ENCODE data around the gene LRP1B. TPM values are rescaled to one million over a fixed set of nuclear protein-coding genes. Genes with fewer than 3 reads are reported as not detected.

LRP1B gene
- total and polyA plus RNA-seq, 2 of the 8 experiments (the other 6 are each of a cell fraction or from before 2014, with no cell fraction given): 0.03 TPM; not detected in 1

GRCh38 chr2:142008135-142008744, 122.6 kb downstream of the LRP1B start:
- Histone ChIP-seq H3K56ac (replicated peaks; ENCODE audit: insufficient read length, low read depth, low read length) (no peak overlapping the region), H4K5ac (ENCODE audit: insufficient read length, low read depth, low read length) (no peak overlapping the region), H3K4me2 (ENCODE audit: insufficient read depth in 1 of 2, low read depth in 2 of 2, low read length in 2 of 2) (no peak overlapping the region), H3K36me3 (ENCODE audit: control insufficient read depth in 2 of 4, insufficient read depth in 4 of 4, low read length in 3 of 4) (no peaks in the 10 kb centered on the region), H2AFZ (ENCODE audit: low read length) (no peak overlapping the region), H3K4ac (replicated peaks; ENCODE audit: insufficient read length, low read depth, low read length) (no peak overlapping the region), H3K23me2 (ENCODE audit: low read depth, low read length) (no peaks in the 10 kb centered on the region), H2BK120ac (replicated peaks; ENCODE audit: low read depth, low read length) (no peak overlapping the region), H3K4me3 (ENCODE audit: extremely low read depth in 1 of 4, insufficient read depth in 2 of 4, low read depth in 3 of 4, low read length in 4 of 4) (no peak overlapping the region), H3K9ac (replicated peaks in 1 of 4; ENCODE audit: extremely low read depth in 1 of 4, low read depth in 3 of 4, low read length in 3 of 4) (no peak overlapping the region), H3K27ac (ENCODE audit: low read depth, low read length) (no peak overlapping the region), H3K18ac (ENCODE audit: extremely low read depth, low read length) (no peak overlapping the region), H4K20me1 (replicated peaks in 1 of 2; ENCODE audit: control insufficient read depth in 1 of 2, insufficient read depth in 2 of 2, low read length in 2 of 2) (no peaks in the 10 kb centered on the region), H3K4me1 (replicated peaks in 1 of 4; ENCODE audit: control insufficient read depth in 3 of 4, insufficient read depth in 4 of 4, low read length in 3 of 4) (no peaks in the 10 kb centered on the region), H2BK20ac (ENCODE audit: low read length) (no peak overlapping the region), H2BK12ac (ENCODE audit: low read depth, low read length) (no peak overlapping the region), H3K27me3 (replicated peaks in 1 of 4; ENCODE audit: control insufficient read depth in 3 of 4, extremely low read depth in 1 of 4, insufficient read depth in 3 of 4, low read length in 3 of 4) (no peaks in the 10 kb centered on the region), H2AK5ac (ENCODE audit: low read depth, low read length) (no peak overlapping the region), H2BK5ac (ENCODE audit: low read depth, low read length) (no peak overlapping the region), H3K14ac (ENCODE audit: insufficient read length) (no peak overlapping the region), H4K8ac (ENCODE audit: extremely low read depth, insufficient read depth, low read length) (no peak overlapping the region), H3K79me1 (ENCODE audit: low read depth, low read length) (no peaks in the 10 kb centered on the region), H4K91ac (replicated peaks; ENCODE audit: insufficient read length, low read length) (no peak overlapping the region), H3K23ac (ENCODE audit: insufficient read length) (no peak overlapping the region), H3K9me3 (ENCODE audit: insufficient read depth in 2 of 2, low read depth in 1 of 2, low read length in 1 of 2) (no peaks in the 10 kb centered on the region), H3K79me2 (ENCODE audit: control insufficient read depth in 1 of 2, insufficient read depth in 2 of 2, low read length in 2 of 2) (no peaks in the 10 kb centered on the region), H2BK15ac (ENCODE audit: low read length) (no peak overlapping the region)
- POLR2A ChIA-PET (ENCODE audit: partially characterized antibody): no interaction called here
- FAIRE-seq: no peak
- no peak for DNase-seq (ENCODE audit: low read depth in 1 of 2, low spot score in 2 of 2)
- CTCF ChIA-PET (ENCODE audit: partially characterized antibody): interaction anchor here (0.7 kb wide), 1 partner anchor 443 kb away, joined by 3 read pairs; no protein-coding TSS in a partner anchor
- WGBS, 2 experiments (ENCODE audit: extremely low coverage in 1 of 2, insufficient coverage in 1 of 2, insufficient read length in 1 of 2, insufficient replicate concordance in 2 of 2, low coverage in 1 of 2, low lambda C conversion rate in 2 of 2, missing lambda C conversion rate in 1 of 2): 91% methylated on average over 4 of the region's 4 CpGs; no CpG with 5 or more reads in 1 of the 2 experiments
- TF ChIP-seq RNF2 (IDR thresholded peaks at IDR 0.05; ENCODE audit: borderline replicate concordance, low read depth, low read length, missing control alignments, poor library complexity, severe bottlenecking) (no peak), BACH1 (IDR thresholded peaks at IDR 0.05; ENCODE audit: low read length) (no peak), HDAC2 (IDR thresholded peaks at IDR 0.05; ENCODE audit: borderline replicate concordance in 1 of 2, low read depth in 2 of 2, low read length in 2 of 2) (no peak), USF2 (IDR thresholded peaks at IDR 0.05; ENCODE audit: low read length) (no peak), CTBP2 (IDR thresholded peaks at IDR 0.05; ENCODE audit: borderline replicate concordance, insufficient read depth, insufficient read length, low read length) (no peak), RFX5 (IDR thresholded peaks at IDR 0.05; ENCODE audit: borderline replicate concordance, low read depth, low read length) (no peak), SP4 (IDR thresholded peaks at IDR 0.05; ENCODE audit: low read length) (no peak), HDAC6 (IDR thresholded peaks at IDR 0.05; ENCODE audit: low read depth, low read length) (no peak), RAD21 (IDR thresholded peaks at IDR 0.05 in 1 of 2, conservative IDR thresholded peaks at IDR 0.05 in 1 of 2; ENCODE audit: low read depth in 2 of 2, low read length in 2 of 2) (no peak), TAF1 (IDR thresholded peaks at IDR 0.05; ENCODE audit: low read depth, low read length) (no peak), EP300 (IDR thresholded peaks at IDR 0.05; ENCODE audit: borderline replicate concordance in 1 of 2, low read depth in 2 of 2, low read length in 2 of 2) (no peak)

All from H1 (cell line).